PC-3 (cell line): ENCODE results near the gene HLCS. TPM values are rescaled to one million over a fixed set of nuclear protein-coding genes. Genes with fewer than 3 reads are reported as not detected.

Experiments used
- ATAC-seq: fragments of 200-7000 bp; cut with Tn5 transposase; 2 replicates; pipeline ENCODE4 v1.9.1; 2020; ENCODE audit warnings: mild to moderate bottlenecking, moderate library complexity
- BruUV-seq: library from RNA; stranded (reverse); fragments of 400-500 nt; replicated peaks from 2 replicates; lab custom pipeline; 2021; lab: Mats Ljungman, UMichigan
- CTCF ChIA-PET: fragments of 300-600 bp; sonication (Branson Sonifier 250); formaldehyde crosslinking; loops from one replicate; lab custom pipeline; 2022; ENCODE audit warnings: antibody characterized with exemption; lab: Charles Lee
- POLR2A ChIA-PET: fragments of 300-600 bp; sonication (Branson Sonifier 250); formaldehyde crosslinking; loops from one replicate; lab custom pipeline; 2022; ENCODE audit warnings: antibody characterized with exemption; ENCODE audit not compliant: unreplicated experiment; lab: Charles Lee
- DNase-seq: peaks from one replicate; pipeline ENCODE4 v3.0.0-alpha.2; 2015
- H2AFZ ChIP-seq: fragments of 300-600 bp; sonication (generic); 2 replicates; pipeline ENCODE4 v1.6.0; 2016; ENCODE audit warnings: antibody characterized with exemption, low read length
- H3F3A ChIP-seq: fragments of 300-600 bp; sonication (generic); one replicate; pipeline ENCODE4 v1.6.0; 2017; ENCODE audit warnings: antibody characterized with exemption, low read length, control low read depth, mild to moderate bottlenecking; ENCODE audit not compliant: unreplicated experiment
- H3K27ac ChIP-seq: fragments of 300-600 bp; sonication (generic); 2 replicates; pipeline ENCODE4 v1.5.1; 2016; ENCODE audit warnings: mild to moderate bottlenecking, low read length
- H3K27me3 ChIP-seq: fragments of 300-600 bp; sonication (generic); 2 replicates; pipeline ENCODE4 v1.6.1; 2016; ENCODE audit warnings: low read length, mixed read lengths
- H3K36me3 ChIP-seq: fragments of 300-600 bp; sonication (generic); 2 replicates; pipeline ENCODE4 v1.6.1; 2016; ENCODE audit warnings: low read depth, mixed run types, low read length, mixed read lengths
- H3K4me1 ChIP-seq: fragments of 300-600 bp; sonication (generic); 2 replicates; pipeline ENCODE4 v1.5.1; 2016; ENCODE audit warnings: low read length; ENCODE audit not compliant: insufficient read depth
- H3K4me2 ChIP-seq: fragments of 300-600 bp; sonication (generic); 2 replicates; pipeline ENCODE4 v1.6.0; 2016; ENCODE audit warnings: low read length
- H3K4me3 ChIP-seq: fragments of 300-600 bp; sonication (generic); 2 replicates; pipeline ENCODE4 v1.5.1; 2016; ENCODE audit warnings: mild to moderate bottlenecking, low read length, mixed read lengths
- H3K79me2 ChIP-seq: fragments of 300-600 bp; sonication (generic); 2 replicates; pipeline ENCODE4 v1.6.1; 2017; ENCODE audit warnings: low read length, mixed read lengths
- H3K9ac ChIP-seq: fragments of 300-600 bp; sonication (generic); 2 replicates; pipeline ENCODE4 v1.6.0; 2016; ENCODE audit warnings: mild to moderate bottlenecking, low read length
- H3K9me2 ChIP-seq: fragments of 300-600 bp; sonication (generic); replicated peaks from 2 replicates; pipeline ENCODE4 v1.6.1; 2016; ENCODE audit warnings: mixed run types, low read length, mixed read lengths
- H3K9me3 ChIP-seq: fragments of 300-600 bp; sonication (generic); 2 replicates; pipeline ENCODE4 v1.6.1; 2016; ENCODE audit warnings: low read length, mixed read lengths
- H4K20me1 ChIP-seq: fragments of 300-600 bp; sonication (generic); 2 replicates; pipeline ENCODE4 v1.6.1; 2016; ENCODE audit warnings: low read length, mixed read lengths
- EZH2 ChIP-seq: fragments of 300-600 bp; sonication (generic); IDR thresholded peaks from one replicate; pipeline ENCODE4 v1.6.1; 2017; ENCODE audit warnings: antibody characterized with exemption, mild to moderate bottlenecking, low read length; ENCODE audit not compliant: unreplicated experiment
- EZH2phosphoT487 ChIP-seq: fragments of 300-600 bp; sonication (generic); IDR thresholded peaks from 2 replicates; pipeline ENCODE4 v1.6.1; 2018; ENCODE audit warnings: mild to moderate bottlenecking, antibody characterized with exemption, low read length, borderline replicate concordance
- intact Hi-C: fragments of 100-400 bp; cut with micrococcal nuclease; formaldehyde crosslinking; loops from 2 replicates; pipeline ENCODE4 v1.9.0; 2023
- total RNA-seq: library from RNA; depleted of rRNA; stranded (reverse); fragments of >200 nt; gene quantifications from 2 replicates; pipeline ENCODE4 v1.2.3, GENCODE V29; 2014
- TF ChIP-seq, protein P1 (sequence below): fragments of 300-600 bp; sonication (generic); conservative IDR thresholded peaks from 2 replicates; pipeline ENCODE4 v1.5.1; 2017; ENCODE audit warnings: antibody characterized with exemption, low read depth, mild to moderate bottlenecking, low read length

Gene HLCS
- total RNA-seq, 1 experiment from 2014 or later: 44.1 TPM

DNA sequence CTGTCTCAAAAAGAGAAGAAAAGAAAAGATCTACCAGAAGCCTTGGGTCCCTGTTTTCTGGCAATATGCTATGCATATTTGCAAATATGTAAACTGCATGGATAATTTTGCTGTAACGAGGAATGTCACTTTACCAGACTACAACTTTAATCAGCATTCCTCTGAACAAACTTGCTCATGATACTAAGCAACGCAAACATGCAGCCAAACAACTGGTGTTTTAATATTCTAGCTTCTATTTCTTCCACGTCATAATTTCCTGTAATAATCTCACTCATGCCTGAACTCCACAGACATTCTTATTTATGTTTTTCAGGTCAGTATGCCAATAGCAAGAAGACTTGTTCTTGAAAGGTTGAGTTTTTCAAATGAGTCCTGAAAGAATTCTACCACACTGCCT, 153.4 kb downstream of the HLCS start:
- no peaks in the 10 kb centered on the region for H3K79me2 ChIP-seq
- BruUV-seq: no TSS peak
- no peaks in the 10 kb centered on the region for H4K20me1 ChIP-seq
- no peaks in the 10 kb centered on the region for H3K4me1 ChIP-seq
- ATAC-seq (no peak), DNase-seq (no peak)
- no peak overlapping the region for H3K27ac ChIP-seq
- H3K27me3 ChIP-seq: no peaks in the 10 kb centered on the region
- no peak overlapping the region for H3K4me2 ChIP-seq
- intact Hi-C loops: no loop called here
- H3K36me3 ChIP-seq: 0 out of 2 replicates have a peak, but pooled peaks cover 2% of the 10 kb centered on the region
- no peaks in the 10 kb centered on the region for H3F3A ChIP-seq
- no peak overlapping the region for H3K9ac ChIP-seq
- no peak overlapping the region for H2AFZ ChIP-seq
- ChIA-PET POLR2A (no interaction called here), CTCF (no interaction called here)
- no peaks in the 10 kb centered on the region for H3K9me3 ChIP-seq
- TF ChIP-seq EZH2phosphoT487 (no peak), EZH2 (no peak)
- TF ChIP-seq, protein P1, sequence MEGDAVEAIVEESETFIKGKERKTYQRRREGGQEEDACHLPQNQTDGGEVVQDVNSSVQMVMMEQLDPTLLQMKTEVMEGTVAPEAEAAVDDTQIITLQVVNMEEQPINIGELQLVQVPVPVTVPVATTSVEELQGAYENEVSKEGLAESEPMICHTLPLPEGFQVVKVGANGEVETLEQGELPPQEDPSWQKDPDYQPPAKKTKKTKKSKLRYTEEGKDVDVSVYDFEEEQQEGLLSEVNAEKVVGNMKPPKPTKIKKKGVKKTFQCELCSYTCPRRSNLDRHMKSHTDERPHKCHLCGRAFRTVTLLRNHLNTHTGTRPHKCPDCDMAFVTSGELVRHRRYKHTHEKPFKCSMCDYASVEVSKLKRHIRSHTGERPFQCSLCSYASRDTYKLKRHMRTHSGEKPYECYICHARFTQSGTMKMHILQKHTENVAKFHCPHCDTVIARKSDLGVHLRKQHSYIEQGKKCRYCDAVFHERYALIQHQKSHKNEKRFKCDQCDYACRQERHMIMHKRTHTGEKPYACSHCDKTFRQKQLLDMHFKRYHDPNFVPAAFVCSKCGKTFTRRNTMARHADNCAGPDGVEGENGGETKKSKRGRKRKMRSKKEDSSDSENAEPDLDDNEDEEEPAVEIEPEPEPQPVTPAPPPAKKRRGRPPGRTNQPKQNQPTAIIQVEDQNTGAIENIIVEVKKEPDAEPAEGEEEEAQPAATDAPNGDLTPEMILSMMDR: no peak
- no peaks in the 10 kb centered on the region for H3K9me2 ChIP-seq
- no peak overlapping the region for H3K4me3 ChIP-seq

DNA sequence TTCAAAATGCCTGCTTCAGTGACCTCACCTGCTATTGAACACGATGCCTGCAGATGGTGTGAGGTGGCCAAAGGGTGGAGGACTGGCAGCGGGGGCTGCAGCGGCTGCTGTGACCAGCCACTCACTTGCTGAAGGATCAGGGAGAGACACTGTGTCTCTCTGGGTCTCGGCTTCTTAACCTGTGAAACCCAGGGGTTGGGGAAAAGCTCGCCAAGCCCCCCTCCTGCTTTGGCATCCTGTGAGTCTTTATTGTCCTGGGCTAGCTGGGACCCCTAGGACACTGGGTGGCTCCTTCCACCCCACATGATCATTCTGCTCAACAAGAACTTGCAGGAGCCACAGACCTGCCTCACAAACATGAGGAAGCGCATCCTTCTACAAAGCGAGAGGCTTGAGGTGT, 154.7 kb downstream of the HLCS start:
- Histone ChIP-seq H4K20me1 (no peaks in the 10 kb centered on the region), H3K4me1 (no peaks in the 10 kb centered on the region), H3K9me3 (no peaks in the 10 kb centered on the region), H3K36me3 (0 out of 2 replicates have a peak, but pooled peaks cover under 1% of the 10 kb centered on the region), H3F3A (no peaks in the 10 kb centered on the region), H3K4me3 (no peak overlapping the region), H2AFZ (no peak overlapping the region), H3K4me2 (no peak overlapping the region), H3K27me3 (no peaks in the 10 kb centered on the region), H3K27ac (no peak overlapping the region), H3K79me2 (no peaks in the 10 kb centered on the region), H3K9me2 (no peaks in the 10 kb centered on the region), H3K9ac (no peak overlapping the region)
- ATAC-seq (no peak), DNase-seq (no peak)
- BruUV-seq: no TSS peak
- intact Hi-C loops: no loop called here
- TF ChIP-seq, protein P1: no peak
- TF ChIP-seq EZH2phosphoT487: no peak
- no peak for TF ChIP-seq EZH2
- ChIA-PET CTCF (no interaction called here), POLR2A (no interaction called here)

DNA sequence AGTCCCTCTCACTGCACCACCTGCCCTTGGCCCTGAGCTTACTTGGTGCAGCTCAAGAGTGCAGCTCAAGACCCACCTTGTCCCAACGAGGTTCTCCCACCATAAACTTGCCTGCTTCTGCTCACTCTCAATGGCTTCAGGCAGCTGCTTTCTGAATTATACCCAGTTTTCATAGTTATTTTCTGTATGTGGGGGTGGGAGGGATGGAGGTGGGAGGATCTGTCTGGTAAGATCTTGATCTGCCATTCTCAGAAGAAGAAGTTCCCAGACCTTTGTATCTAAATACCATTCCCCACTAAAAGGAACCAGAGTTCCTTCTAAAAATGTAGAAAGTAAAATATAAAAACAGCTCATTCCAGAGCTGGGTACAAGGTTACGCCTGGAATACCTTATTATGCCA, 156.0 kb downstream of the HLCS start:
- H3K9me2 ChIP-seq: no peaks in the 10 kb centered on the region
- no peak overlapping the region for H3K27ac ChIP-seq
- no peaks in the 10 kb centered on the region for H4K20me1 ChIP-seq
- TF ChIP-seq EZH2phosphoT487 (no peak), EZH2 (no peak)
- CTCF ChIA-PET: no interaction called here
- no peak overlapping the region for H3K4me2 ChIP-seq
- no peak overlapping the region for H3K9ac ChIP-seq
- no peak overlapping the region for H2AFZ ChIP-seq
- intact Hi-C loops: no loop called here
- ATAC-seq: no peak
- no peak for DNase-seq
- H3K79me2 ChIP-seq: no peaks in the 10 kb centered on the region
- BruUV-seq: no TSS peak
- H3K4me1 ChIP-seq: no peaks in the 10 kb centered on the region
- H3K27me3 ChIP-seq: no peaks in the 10 kb centered on the region
- POLR2A ChIA-PET: no interaction called here
- no peak overlapping the region for H3K4me3 ChIP-seq
- H3K36me3 ChIP-seq: no peaks in the 10 kb centered on the region
- H3F3A ChIP-seq: no peaks in the 10 kb centered on the region
- no peaks in the 10 kb centered on the region for H3K9me3 ChIP-seq
